Lower lobe of right lung (tissue), 2 donors: Measurements from ENCODE around the gene KCNAB3. TPM values are rescaled to one million over a fixed set of nuclear protein-coding genes. Genes with fewer than 3 reads are reported as not detected.
A peak's percentile ranks its signal among the peaks of the same experiment; 100 is the strongest.

Source experiments
- ATAC-seq, 2 donors: fragments of 200-7000 bp; cut with Tn5 transposase; one replicate each; pipeline ENCODE4 v1.9.1; 2020 to 2022; ENCODE audit warnings: mild to moderate bottlenecking in 2 of 2, moderate library complexity in 2 of 2
- DNase-seq: peaks from one replicate; pipeline ENCODE4 v3.0.0-alpha.2; 2020
- H3K27ac ChIP-seq: fragments of 200-600 bp; one replicate; pipeline ENCODE4 v1.8.0; 2022
- H3K27me3 ChIP-seq: fragments of 200-600 bp; one replicate; pipeline ENCODE4 v1.8.0; 2022; ENCODE audit warnings: low read depth
- H3K36me3 ChIP-seq: fragments of 200-600 bp; one replicate; pipeline ENCODE4 v1.8.0; 2022; ENCODE audit warnings: mild to moderate bottlenecking
- H3K4me1 ChIP-seq: fragments of 200-600 bp; one replicate; pipeline ENCODE4 v1.8.0; 2022
- H3K4me3 ChIP-seq: fragments of 200-600 bp; one replicate; pipeline ENCODE4 v1.8.0; 2022; ENCODE audit warnings: mild to moderate bottlenecking
- H3K9me3 ChIP-seq: fragments of 200-600 bp; one replicate; pipeline ENCODE4 v1.8.0; 2022
- CTCF ChIP-seq: fragments of 200-600 bp; IDR thresholded peaks from one replicate; pipeline ENCODE4 v1.8.0; 2022; ENCODE audit warnings: antibody characterized with exemption, mild to moderate bottlenecking
- intact Hi-C: fragments of 100-400 bp; cut with DNase I; formaldehyde crosslinking; loops from one replicate; pipeline ENCODE4 v1.11.0; 2022
- total RNA-seq: library from RNA; stranded (reverse); fragmentation: NEBNext Ultra II Directional; extraction: Animal tissue kit (Norgen Biotek cat#: 25700); gene quantifications from one replicate; pipeline ENCODE4 v1.2.1, GENCODE V29; 2021
- donor health status: DM: no; HTN: yes; CAD: no; lungs with severe emphysema.

Gene KCNAB3
- total RNA-seq, 1 donor from 2014 or later = 5.2 TPM

- TF ChIP-seq CTCF = no peak
- no peak for DNase-seq
Measured at GRCh38 chr17:7940034-7940433, 10.4 kb upstream of the KCNAB3 start.

GRCh38 chr17:7935859-7936258, 6.2 kb upstream of the KCNAB3 start:
- no peaks in the 10 kb centered on the region for H3K9me3 ChIP-seq
- H3K36me3 ChIP-seq = peaks cover 68% of the 10 kb centered on the region
- no peak overlapping the region for H3K4me3 ChIP-seq
- peaks cover 31% of the 10 kb centered on the region for H3K4me1 ChIP-seq
- ATAC-seq (no peak), DNase-seq (no peak)
- intact Hi-C loops = no loop called here
- H3K27me3 ChIP-seq = no peaks in the 10 kb centered on the region
- H3K27ac ChIP-seq = no peak overlapping the region
- no peak for TF ChIP-seq CTCF

More at GRCh38 chr17:7940034-7940433, 10.4 kb upstream of the KCNAB3 start:
- no peaks in the 10 kb centered on the region for H3K9me3 ChIP-seq
- H3K27ac ChIP-seq = no peak overlapping the region
- no peaks in the 10 kb centered on the region for H3K27me3 ChIP-seq
- H3K4me1 ChIP-seq = peaks cover 2% of the 10 kb centered on the region
- no peak overlapping the region for H3K4me3 ChIP-seq
- peaks cover 96% of the 10 kb centered on the region for H3K36me3 ChIP-seq
- intact Hi-C loops = no loop called here
- no peak for ATAC-seq

GRCh38 chr17:7932949-7933348, 3.3 kb upstream of the KCNAB3 start:
- Histone ChIP-seq H3K36me3 (peaks cover 39% of the 10 kb centered on the region), H3K4me1 (peaks cover 36% of the 10 kb centered on the region), H3K27me3 (no peaks in the 10 kb centered on the region), H3K27ac (peak overlapping the region; percentile 82), H3K4me3 (peak overlapping the region; percentile 79), H3K9me3 (no peaks in the 10 kb centered on the region)
- ATAC-seq = peak; percentile 55 to 71
- TF ChIP-seq CTCF = peak; percentile 13
- intact Hi-C loops = no loop called here
- DNase-seq = peak; percentile 67

GRCh38 chr17:7932483-7932891, 2.8 kb upstream of the KCNAB3 start:
- peak overlapping the region; percentile 82 for H3K27ac ChIP-seq
- H3K9me3 ChIP-seq = no peaks in the 10 kb centered on the region
- peaks cover 36% of the 10 kb centered on the region for H3K4me1 ChIP-seq
- peak overlapping the region; percentile 79 for H3K4me3 ChIP-seq
- peak; percentile 62 to 67 for ATAC-seq
- peaks cover 35% of the 10 kb centered on the region for H3K36me3 ChIP-seq
- intact Hi-C loops = no loop called here
- TF ChIP-seq CTCF = no peak
- DNase-seq = peak; percentile 58
- H3K27me3 ChIP-seq = no peaks in the 10 kb centered on the region

- ATAC-seq (peak; percentile 97 to 99), DNase-seq (peak; percentile 100)
- Histone ChIP-seq H3K4me3 (peak within 1 kb of the TSS; percentile 79), H3K4me1 (peaks cover 36% of the 10 kb centered on the region), H3K9me3 (no peaks in the 10 kb centered on the region), H3K27ac (peak within 1 kb of the TSS; percentile 82), H3K27me3 (no peaks in the 10 kb centered on the region), H3K36me3 (peaks cover 29% of the 10 kb centered on the region)
- TF ChIP-seq CTCF = no peak
- intact Hi-C loops = no loop called here
Measured at GRCh38 chr17:7931709-7932482, 2.2 kb upstream of the KCNAB3 start, which contains the start of the genes CNTROB and TRAPPC1. CNTROB (plus strand) TSS chr17:7932206; CDS start chr17:7933080, 874 bp downstream. TRAPPC1 (minus strand) TSS chr17:7931946; CDS start chr17:7931829, 117 bp downstream.
